Keratinocyte (primary cell): ENCODE data around the gene ELOVL5. TPM values are rescaled to one million over a fixed set of nuclear protein-coding genes. Genes with fewer than 3 reads are reported as not detected.
A peak's percentile ranks its signal among the peaks of the same experiment; 100 is the strongest.

Experiments used
- DNase-seq: peaks from one replicate; pipeline ENCODE4 v3.0.0-alpha.2; 2011; ENCODE audit warnings: low read depth, missing footprints, low spot score
- FAIRE-seq: peaks from 2 replicates; lab custom pipeline; 2011; peaks lifted over from hg19 to GRCh38; lab: Jason Lieb, UNC
- H2AFZ ChIP-seq: 2 replicates; pipeline ENCODE4 v1.6.0; 2012; ENCODE audit warnings: low read length, control low read depth, inconsistent platforms; ENCODE audit not compliant: control insufficient read depth
- H3K27ac ChIP-seq: 2 replicates; pipeline ENCODE4 v1.5.1; 2011; ENCODE audit warnings: low read length; ENCODE audit not compliant: control insufficient read depth, insufficient read depth
- H3K27me3 ChIP-seq: 3 replicates; pipeline ENCODE4 v1.6.0; 2011; ENCODE audit warnings: low read length; ENCODE audit not compliant: control insufficient read depth, insufficient read depth; ENCODE audit errors: extremely low read depth
- H3K36me3 ChIP-seq, 2 experiments: 2 replicates in 1 of 2; 3 replicates in 1 of 2; pipeline ENCODE4 v1.5.1; 2011; ENCODE audit warnings: low read length in 2 of 2, mild to moderate bottlenecking in 1 of 2; ENCODE audit not compliant: control insufficient read depth in 2 of 2, insufficient read depth in 2 of 2; ENCODE audit errors: extremely low read depth in 1 of 2
- H3K4me1 ChIP-seq: 3 replicates; pipeline ENCODE4 v1.5.1; 2011; ENCODE audit warnings: low read length; ENCODE audit not compliant: control insufficient read depth, insufficient read depth; ENCODE audit errors: extremely low read depth
- H3K4me2 ChIP-seq: 3 replicates; pipeline ENCODE4 v1.6.0; 2011; ENCODE audit warnings: low read depth, low read length; ENCODE audit not compliant: control insufficient read depth, insufficient read depth; ENCODE audit errors: extremely low read depth
- H3K4me3 ChIP-seq, 3 experiments: fragments of 200-600 bp in 1 of 3; sonication (generic) in 1 of 3; 2 replicates in 2 of 3; 3 replicates in 1 of 3; pipeline ENCODE4 v1.5.1; 2011 to 2016; ENCODE audit warnings: low read length in 3 of 3, mild to moderate bottlenecking in 3 of 3, control low read depth in 2 of 3, inconsistent platforms in 1 of 3, low read depth in 1 of 3, mixed read lengths in 1 of 3, mixed run types in 1 of 3, moderate library complexity in 1 of 3; ENCODE audit not compliant: control insufficient read depth in 2 of 3, insufficient read depth in 2 of 3; ENCODE audit errors: extremely low read depth in 1 of 3
- H3K79me2 ChIP-seq: 2 replicates; pipeline ENCODE4 v1.6.0; 2012; ENCODE audit warnings: low read length; ENCODE audit not compliant: control insufficient read depth, insufficient read depth
- H3K9ac ChIP-seq: 3 replicates; pipeline ENCODE4 v1.6.0; 2011; ENCODE audit warnings: low read length; ENCODE audit not compliant: control insufficient read depth, insufficient read depth; ENCODE audit errors: extremely low read depth
- H3K9me1 ChIP-seq: 3 replicates; pipeline ENCODE4 v1.6.0; 2011; ENCODE audit warnings: low read length; ENCODE audit not compliant: control insufficient read depth, insufficient read depth; ENCODE audit errors: extremely low read depth
- H3K9me3 ChIP-seq: 2 replicates; pipeline ENCODE4 v1.5.1; 2012; ENCODE audit warnings: low read depth, low read length; ENCODE audit not compliant: control insufficient read depth
- H4K20me1 ChIP-seq: 3 replicates; pipeline ENCODE4 v1.6.0; 2011; ENCODE audit warnings: low read length; ENCODE audit not compliant: control insufficient read depth, insufficient read depth; ENCODE audit errors: extremely low read depth
- CTCF ChIP-seq, 3 experiments: IDR thresholded peaks in 1 of 3; conservative IDR thresholded peaks in 1 of 3; optimal IDR thresholded peaks in 1 of 3; 2 replicates in 2 of 3; 3 replicates in 1 of 3; pipeline versions ENCODE3 to v1.5.1; 2011; ENCODE audit warnings: low read length in 3 of 3, mild to moderate bottlenecking in 3 of 3, moderate library complexity in 2 of 3, control low read depth in 1 of 3, inconsistent platforms in 1 of 3; ENCODE audit not compliant: insufficient read depth in 2 of 3; ENCODE audit errors: extremely low read depth in 1 of 3
- EZH2 ChIP-seq: IDR thresholded peaks from one replicate; pipeline ENCODE4 v1.6.1; 2012; ENCODE audit warnings: inconsistent platforms, mild to moderate bottlenecking, low read length, moderate library complexity
- dilution Hi-C: fragments of 300-500 bp; cut with MboI; formaldehyde crosslinking; loops from one replicate; pipeline ENCODE4 v1.7.0; 2020; ENCODE audit warnings: low sequenced_read_pairs; ENCODE audit not compliant: extremely low pct_ligation_motif_present
- polyA plus RNA-seq, 5 experiments: library from polyadenylated mRNA; depleted of rRNA in 3 of 5; stranded (reverse) in 3 of 5; stranded (forward) in 1 of 5; unstranded in 1 of 5; fragments of >200 nt; gene quantifications; 1 replicate in 1 of 5; 2 replicates in 3 of 5; 3 replicates in 1 of 5; pipeline versions ENCODE4 v1.2.1 to v1.2.3, GENCODE V29; 2011 to 2012; ENCODE audit warnings: missing spikeins in 2 of 5, low read depth in 1 of 5, low replicate concordance in 1 of 5

Gene ELOVL5
- polyA plus RNA-seq, 1 donor (not counting 4 experiments of a cell fraction or from before 2014, with no cell fraction given), result 66.7 TPM

DNA sequence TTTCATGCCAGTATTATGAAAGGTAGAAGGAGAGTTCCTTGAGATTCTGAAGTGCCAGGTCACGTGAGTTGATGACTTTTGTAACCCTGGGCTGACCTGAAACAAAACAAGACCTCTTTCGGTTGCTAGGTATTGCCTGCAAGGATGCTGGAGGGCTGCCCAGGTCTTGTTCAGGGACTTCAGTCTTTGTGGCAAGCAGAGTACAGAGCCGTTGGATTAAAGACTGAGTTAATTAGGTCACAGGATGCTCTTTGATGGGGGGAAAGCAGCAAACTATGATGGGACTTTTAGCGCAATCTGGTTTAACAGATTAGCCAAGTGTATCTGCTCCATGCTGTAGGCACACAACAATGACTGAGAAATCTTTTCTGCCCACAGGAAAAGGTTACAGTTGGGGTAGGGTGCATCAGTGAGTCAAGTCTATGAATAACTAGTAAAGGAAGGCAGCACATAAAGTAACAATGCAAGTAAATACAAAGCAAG is 12.8 kb upstream of the ELOVL5 start:
- Histone ChIP-seq H4K20me1 (no peaks in the 10 kb centered on the region), H3K4me1 (peaks cover 24% of the 10 kb centered on the region), H2AFZ (no peak overlapping the region), H3K9me3 (no peaks in the 10 kb centered on the region), H3K4me3 (no peak overlapping the region), H3K9ac (no peak overlapping the region), H3K27ac (no peak overlapping the region), H3K27me3 (no peaks in the 10 kb centered on the region), H3K4me2 (no peak overlapping the region), H3K79me2 (no peaks in the 10 kb centered on the region), H3K36me3 (no peaks in the 10 kb centered on the region), H3K9me1 (no peaks in the 10 kb centered on the region)
- peak; percentile 55 for FAIRE-seq
- no peak for DNase-seq
- dilution Hi-C loops, result no loop called here
- TF ChIP-seq CTCF (optimal IDR thresholded peaks at IDR 0.05 in 1 of 3, IDR thresholded peaks at IDR 0.05 in 1 of 3, conservative IDR thresholded peaks at IDR 0.05 in 1 of 3; ENCODE audit: extremely low read depth in 1 of 3, insufficient read depth in 2 of 3, low read length in 3 of 3), result no peak
- TF ChIP-seq EZH2, result no peak

- no peaks in the 10 kb centered on the region for H3K27me3 ChIP-seq
- no peak overlapping the region for H2AFZ ChIP-seq
- TF ChIP-seq CTCF (optimal IDR thresholded peaks at IDR 0.05 in 1 of 3, IDR thresholded peaks at IDR 0.05 in 1 of 3, conservative IDR thresholded peaks at IDR 0.05 in 1 of 3; ENCODE audit: extremely low read depth in 1 of 3, insufficient read depth in 2 of 3, low read length in 3 of 3) (no peak), EZH2 (no peak)
- FAIRE-seq (no peak), DNase-seq (no peak)
- H3K9me1 ChIP-seq, result no peaks in the 10 kb centered on the region
- H3K9me3 ChIP-seq, result no peaks in the 10 kb centered on the region
- peak overlapping the region; percentile 92 for H3K27ac ChIP-seq
- H3K4me1 ChIP-seq, result peaks cover 24% of the 10 kb centered on the region
- H3K4me2 ChIP-seq, result peak overlapping the region; percentile 87
- dilution Hi-C loops, result no loop called here
- no peaks in the 10 kb centered on the region for H3K36me3 ChIP-seq
- peak overlapping the region; percentile 90 for H3K9ac ChIP-seq
- H4K20me1 ChIP-seq, result no peaks in the 10 kb centered on the region
- H3K79me2 ChIP-seq, result no peaks in the 10 kb centered on the region
- H3K4me3 ChIP-seq, result peak overlapping the region in 1 of 3 experiments; percentile 63
Observed at GRCh38 chr6:53360093-53360912, 11.6 kb upstream of the ELOVL5 start.
